ENCODE data around the gene RRP15. TPM values are rescaled to one million over a fixed set of nuclear protein-coding genes. Genes with fewer than 3 reads are reported as not detected.

The RRP15 gene
- total RNA-seq, 1 experiment from 2014 or later: 15.2 TPM

DNA sequence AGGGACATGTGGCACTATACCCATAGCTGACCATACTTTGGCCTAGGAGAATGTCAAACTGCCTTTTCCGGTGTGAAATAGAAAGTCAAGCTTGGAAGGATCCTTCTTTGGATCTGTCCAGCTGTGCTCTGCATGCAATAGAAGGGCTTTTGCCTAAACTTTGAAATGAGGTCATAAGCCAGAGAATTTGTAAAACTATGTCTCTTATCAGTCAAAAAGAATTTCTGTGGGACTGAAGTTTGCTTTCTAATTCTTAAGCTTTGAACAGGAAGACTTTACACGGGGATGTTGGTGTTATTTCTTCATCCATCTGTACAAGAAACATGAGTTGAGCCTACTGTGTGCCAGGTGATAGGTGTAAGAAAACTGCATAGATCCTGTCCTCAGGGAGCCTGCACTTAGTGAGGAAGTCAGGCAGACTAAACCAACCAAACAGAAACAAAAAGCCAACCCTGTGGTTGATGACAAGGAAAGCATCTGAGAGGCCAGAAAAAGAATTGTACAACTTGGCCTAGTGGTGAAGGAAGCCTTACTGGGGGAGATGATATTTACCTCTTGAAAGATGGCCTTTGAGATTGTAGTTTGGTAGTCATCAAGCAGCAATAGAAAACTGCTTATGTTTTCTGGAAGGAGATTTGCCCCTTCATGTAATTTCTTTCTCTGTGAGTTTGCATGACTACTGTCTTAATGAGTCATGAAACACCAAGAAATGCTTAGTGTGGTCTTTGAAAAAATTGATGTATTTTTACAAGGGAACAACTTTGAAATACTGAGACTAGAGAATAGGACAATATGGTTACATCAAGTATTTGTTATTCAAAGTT, 84.8 kb downstream of the RRP15 start:
- no peak overlapping the region for H3K9ac ChIP-seq (ENCODE audit: low read length)
- H3K79me2 ChIP-seq (ENCODE audit: low read length): no peaks in the 10 kb centered on the region
- no peaks in the 10 kb centered on the region for H3K9me3 ChIP-seq (ENCODE audit: low read length)
- DNase-seq: no peak
- no peaks in the 10 kb centered on the region for H3K4me1 ChIP-seq (ENCODE audit: low read length)
- no peaks in the 10 kb centered on the region for H3K27me3 ChIP-seq (ENCODE audit: low read length)
- no peak overlapping the region for H2AFZ ChIP-seq (ENCODE audit: low read length)
- H3K36me3 ChIP-seq (ENCODE audit: insufficient read depth, low read length): no peaks in the 10 kb centered on the region
- no peaks in the 10 kb centered on the region for H3K9me2 ChIP-seq (replicated peaks; ENCODE audit: insufficient read depth, low read length)
- no peak overlapping the region for H3K4me3 ChIP-seq (ENCODE audit: low read length)
- H3K4me2 ChIP-seq (ENCODE audit: low read depth, low read length, poor library complexity, severe bottlenecking): no peak overlapping the region
- no peak overlapping the region for H3K27ac ChIP-seq (ENCODE audit: low read length)
- no peaks in the 10 kb centered on the region for H4K20me1 ChIP-seq (ENCODE audit: insufficient read depth, low read depth, low read length)

DNA sequence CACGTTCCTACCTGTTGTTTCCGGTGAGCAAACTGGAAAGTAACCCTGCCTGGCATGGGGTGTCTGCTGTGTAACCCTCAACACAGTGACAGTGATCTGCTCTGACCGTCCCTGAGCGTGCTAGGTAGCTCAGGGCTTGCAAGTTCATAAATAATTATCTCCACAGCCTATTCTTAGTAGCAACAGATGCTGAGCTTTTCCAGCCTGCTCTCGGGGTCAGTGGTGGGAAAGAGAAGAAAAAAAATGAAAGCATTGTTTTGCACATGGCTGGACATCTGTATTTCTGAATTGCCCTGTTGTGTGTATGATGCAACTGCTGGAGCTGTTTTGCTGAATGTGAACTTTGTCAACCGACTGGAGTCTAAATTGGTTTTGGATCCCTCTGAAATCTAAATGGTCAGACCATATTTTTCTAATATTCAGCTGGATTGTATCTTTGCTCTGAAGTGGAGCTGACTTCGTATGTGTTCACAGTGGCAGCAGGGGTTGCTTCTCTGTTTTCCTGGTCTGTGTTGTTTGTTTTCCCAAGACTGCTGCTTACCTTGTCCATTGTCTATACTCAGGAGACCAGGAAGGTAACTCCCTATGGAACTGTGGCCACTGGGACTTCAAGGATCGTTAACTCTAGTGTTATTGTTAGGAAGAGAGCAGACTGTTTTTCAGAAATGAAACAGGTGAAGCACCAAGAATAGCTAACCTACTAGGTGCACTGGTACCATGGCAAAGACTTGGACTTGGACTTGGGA, 87.0 kb downstream of the RRP15 start:
- Histone ChIP-seq H3K9ac (ENCODE audit: low read length) (no peak overlapping the region), H2AFZ (ENCODE audit: low read length) (no peak overlapping the region), H3K27me3 (ENCODE audit: low read length) (no peaks in the 10 kb centered on the region), H3K9me2 (replicated peaks; ENCODE audit: insufficient read depth, low read length) (no peaks in the 10 kb centered on the region), H3K4me1 (ENCODE audit: low read length) (no peaks in the 10 kb centered on the region), H3K36me3 (ENCODE audit: insufficient read depth, low read length) (no peaks in the 10 kb centered on the region), H3K4me3 (ENCODE audit: low read length) (no peak overlapping the region), H3K27ac (ENCODE audit: low read length) (no peak overlapping the region), H3K9me3 (ENCODE audit: low read length) (no peaks in the 10 kb centered on the region), H3K79me2 (ENCODE audit: low read length) (no peaks in the 10 kb centered on the region), H4K20me1 (ENCODE audit: insufficient read depth, low read depth, low read length) (no peaks in the 10 kb centered on the region), H3K4me2 (ENCODE audit: low read depth, low read length, poor library complexity, severe bottlenecking) (no peak overlapping the region)
- no peak for DNase-seq

DNA sequence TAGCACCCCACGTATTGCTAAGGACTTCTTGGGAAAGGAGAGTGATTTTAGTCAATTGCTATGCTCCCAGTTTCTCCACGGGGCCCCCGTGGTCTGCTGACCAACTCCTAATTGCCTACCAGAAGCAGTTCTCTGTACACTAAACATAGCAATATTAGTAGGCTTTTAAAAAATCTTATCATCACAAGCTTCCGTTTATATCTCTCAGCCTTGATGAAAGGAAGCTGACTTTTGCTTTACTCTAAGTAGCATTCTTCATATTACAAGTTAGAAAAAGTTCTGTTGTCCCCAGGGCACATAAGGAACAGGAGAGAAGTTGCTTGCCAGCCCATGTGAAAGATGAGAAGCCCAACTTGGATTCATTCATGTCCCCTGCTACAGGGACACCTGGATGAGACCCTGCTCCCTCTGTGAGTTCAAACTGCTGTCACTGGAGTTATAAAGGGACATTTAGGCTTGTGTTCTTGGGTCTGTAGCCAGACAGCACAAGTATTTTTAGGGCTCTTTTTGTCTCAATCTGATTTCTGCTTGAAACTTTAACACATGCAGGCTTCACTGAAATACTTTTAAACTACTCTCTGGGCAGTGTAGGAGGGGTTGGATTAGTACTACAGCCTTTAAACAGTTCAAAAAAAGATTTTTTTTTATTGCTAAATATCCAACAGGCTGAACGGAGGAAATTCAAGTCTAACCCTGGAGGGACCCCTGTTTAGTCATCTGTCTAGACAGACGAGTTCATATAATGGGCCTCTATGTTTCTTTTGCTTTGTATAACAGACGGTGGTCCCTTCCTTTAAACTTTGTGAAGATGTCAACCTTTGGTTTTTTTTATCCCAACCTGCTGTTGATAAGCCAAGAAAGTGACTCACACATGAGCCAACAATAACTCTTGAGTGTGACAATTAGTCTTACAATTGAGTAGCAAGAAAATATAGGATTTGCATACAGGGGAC, 89.6 kb downstream of the RRP15 start:
- Histone ChIP-seq H4K20me1 (ENCODE audit: insufficient read depth, low read depth, low read length) (no peaks in the 10 kb centered on the region), H3K9me2 (replicated peaks; ENCODE audit: insufficient read depth, low read length) (no peaks in the 10 kb centered on the region), H3K27me3 (ENCODE audit: low read length) (no peaks in the 10 kb centered on the region), H3K79me2 (ENCODE audit: low read length) (no peaks in the 10 kb centered on the region), H3K27ac (ENCODE audit: low read length) (no peak overlapping the region), H3K4me3 (ENCODE audit: low read length) (no peak overlapping the region), H3K36me3 (ENCODE audit: insufficient read depth, low read length) (no peaks in the 10 kb centered on the region), H3K9ac (ENCODE audit: low read length) (no peak overlapping the region), H2AFZ (ENCODE audit: low read length) (no peak overlapping the region), H3K4me2 (ENCODE audit: low read depth, low read length, poor library complexity, severe bottlenecking) (no peak overlapping the region), H3K9me3 (ENCODE audit: low read length) (no peaks in the 10 kb centered on the region), H3K4me1 (ENCODE audit: low read length) (no peaks in the 10 kb centered on the region)
- no peak for DNase-seq

DNA sequence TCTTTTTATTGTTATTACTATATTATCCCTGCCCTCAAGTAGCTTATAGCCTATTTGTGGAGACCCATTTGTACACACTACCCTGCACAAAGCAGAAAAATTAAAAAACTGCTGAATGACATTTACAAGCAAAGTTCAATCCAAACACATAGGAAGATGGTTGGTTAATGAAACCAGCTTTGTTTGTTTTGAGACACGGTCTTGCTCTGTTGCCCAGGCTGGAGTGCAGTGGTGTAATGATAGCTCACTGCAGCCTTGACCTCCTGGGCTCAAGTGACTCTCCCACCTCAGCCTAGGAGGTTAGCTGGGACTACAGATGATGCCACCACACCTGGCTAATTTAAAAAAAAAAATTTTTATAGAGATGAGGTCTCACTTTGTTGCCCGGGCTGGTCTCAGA, 91.6 kb downstream of the RRP15 start:
- Histone ChIP-seq H3K9me2 (replicated peaks; ENCODE audit: insufficient read depth, low read length) (no peaks in the 10 kb centered on the region), H3K79me2 (ENCODE audit: low read length) (no peaks in the 10 kb centered on the region), H3K4me2 (ENCODE audit: low read depth, low read length, poor library complexity, severe bottlenecking) (no peak overlapping the region), H3K9me3 (ENCODE audit: low read length) (no peaks in the 10 kb centered on the region), H3K9ac (ENCODE audit: low read length) (no peak overlapping the region), H3K27me3 (ENCODE audit: low read length) (no peaks in the 10 kb centered on the region), H3K27ac (ENCODE audit: low read length) (no peak overlapping the region), H4K20me1 (ENCODE audit: insufficient read depth, low read depth, low read length) (no peaks in the 10 kb centered on the region), H3K4me3 (ENCODE audit: low read length) (no peak overlapping the region), H3K36me3 (ENCODE audit: insufficient read depth, low read length) (no peaks in the 10 kb centered on the region), H2AFZ (ENCODE audit: low read length) (no peak overlapping the region), H3K4me1 (ENCODE audit: low read length) (no peaks in the 10 kb centered on the region)
- DNase-seq: no peak

DNA sequence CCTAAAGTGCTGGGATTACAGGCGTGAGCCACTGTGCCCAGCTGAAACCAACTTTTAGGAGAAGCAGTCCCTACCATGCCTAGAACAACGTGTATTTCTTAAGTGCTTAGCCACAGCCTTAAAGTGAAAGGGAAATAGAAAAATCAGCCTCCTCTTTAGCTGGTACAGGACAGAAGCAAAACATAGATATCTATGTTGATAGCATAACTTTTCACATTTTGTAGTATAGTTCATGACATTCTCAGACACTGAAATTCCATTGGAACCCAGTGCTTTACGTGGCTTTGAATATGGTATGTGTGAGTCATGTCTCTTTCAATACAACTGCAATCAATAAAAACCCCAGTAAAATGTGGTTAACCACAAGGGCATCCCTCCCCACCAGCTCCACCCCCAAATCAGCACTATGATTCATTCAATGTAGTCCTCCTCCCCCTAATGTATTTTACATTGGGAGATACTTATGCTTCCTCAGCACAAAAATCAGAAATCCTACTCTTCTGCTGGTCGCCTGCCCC, 92.1 kb downstream of the RRP15 start:
- no peaks in the 10 kb centered on the region for H3K9me3 ChIP-seq (ENCODE audit: low read length)
- no peak overlapping the region for H3K9ac ChIP-seq (ENCODE audit: low read length)
- no peak overlapping the region for H3K27ac ChIP-seq (ENCODE audit: low read length)
- H3K9me2 ChIP-seq (replicated peaks; ENCODE audit: insufficient read depth, low read length): no peaks in the 10 kb centered on the region
- H2AFZ ChIP-seq (ENCODE audit: low read length): no peak overlapping the region
- H3K4me3 ChIP-seq (ENCODE audit: low read length): no peak overlapping the region
- H3K4me1 ChIP-seq (ENCODE audit: low read length): no peaks in the 10 kb centered on the region
- no peaks in the 10 kb centered on the region for H3K27me3 ChIP-seq (ENCODE audit: low read length)
- no peak for DNase-seq
- no peaks in the 10 kb centered on the region for H3K79me2 ChIP-seq (ENCODE audit: low read length)
- no peaks in the 10 kb centered on the region for H4K20me1 ChIP-seq (ENCODE audit: insufficient read depth, low read depth, low read length)
- no peaks in the 10 kb centered on the region for H3K36me3 ChIP-seq (ENCODE audit: insufficient read depth, low read length)
- H3K4me2 ChIP-seq (ENCODE audit: low read depth, low read length, poor library complexity, severe bottlenecking): no peak overlapping the region

DNA sequence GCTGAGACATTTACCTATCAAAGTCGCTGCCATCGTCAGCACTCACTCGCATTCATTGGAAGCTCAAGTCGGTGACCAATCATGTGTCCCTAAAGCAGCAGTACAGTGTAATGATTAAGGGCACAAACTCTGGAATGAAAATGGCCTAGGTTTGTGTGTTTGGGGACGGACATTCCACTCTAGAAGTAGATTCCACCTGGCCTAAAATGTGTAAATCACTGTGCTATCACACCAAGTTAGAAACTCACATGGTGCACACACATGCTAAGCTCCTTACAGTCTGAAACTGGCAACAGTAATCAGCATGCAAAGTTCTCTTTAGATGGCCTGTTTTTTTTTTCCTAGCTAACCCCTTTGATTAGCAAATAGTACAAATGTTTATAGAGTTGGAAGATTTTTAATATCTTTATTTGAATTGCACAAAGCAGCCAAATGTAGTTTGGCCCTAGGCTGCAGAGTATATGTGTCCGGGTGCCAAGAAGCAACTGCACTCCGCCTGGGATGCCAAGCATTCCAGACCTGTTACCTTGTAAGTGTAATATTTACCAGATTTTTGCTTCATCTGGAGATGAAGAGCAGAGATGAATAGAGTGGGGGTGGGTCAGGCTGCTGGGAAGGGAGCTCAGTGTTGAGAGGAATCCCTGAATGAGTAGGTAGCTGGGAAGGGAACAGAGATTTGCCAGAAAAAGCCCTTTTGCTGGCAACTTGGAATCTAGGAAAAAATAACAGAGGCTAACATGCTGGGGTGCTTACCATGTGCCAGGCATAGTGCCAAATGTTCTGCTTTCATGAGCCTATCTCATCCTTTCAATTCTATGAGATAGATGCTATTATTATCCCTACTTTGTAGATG, 95.3 kb downstream of the RRP15 start:
- H4K20me1 ChIP-seq (ENCODE audit: insufficient read depth, low read depth, low read length): 0 out of 2 replicates have a peak, but pooled peaks cover 3% of the 10 kb centered on the region
- no peaks in the 10 kb centered on the region for H3K36me3 ChIP-seq (ENCODE audit: insufficient read depth, low read length)
- no peak overlapping the region for H3K27ac ChIP-seq (ENCODE audit: low read length)
- H3K4me3 ChIP-seq (ENCODE audit: low read length): no peak overlapping the region
- no peak overlapping the region for H3K9ac ChIP-seq (ENCODE audit: low read length)
- H3K4me2 ChIP-seq (ENCODE audit: low read depth, low read length, poor library complexity, severe bottlenecking): no peak overlapping the region
- H3K4me1 ChIP-seq (ENCODE audit: low read length): no peaks in the 10 kb centered on the region
- H3K9me3 ChIP-seq (ENCODE audit: low read length): no peaks in the 10 kb centered on the region
- no peak for DNase-seq
- H3K27me3 ChIP-seq (ENCODE audit: low read length): no peaks in the 10 kb centered on the region
- no peaks in the 10 kb centered on the region for H3K79me2 ChIP-seq (ENCODE audit: low read length)
- no peak overlapping the region for H2AFZ ChIP-seq (ENCODE audit: low read length)
- H3K9me2 ChIP-seq (replicated peaks; ENCODE audit: insufficient read depth, low read length): no peaks in the 10 kb centered on the region

DNA sequence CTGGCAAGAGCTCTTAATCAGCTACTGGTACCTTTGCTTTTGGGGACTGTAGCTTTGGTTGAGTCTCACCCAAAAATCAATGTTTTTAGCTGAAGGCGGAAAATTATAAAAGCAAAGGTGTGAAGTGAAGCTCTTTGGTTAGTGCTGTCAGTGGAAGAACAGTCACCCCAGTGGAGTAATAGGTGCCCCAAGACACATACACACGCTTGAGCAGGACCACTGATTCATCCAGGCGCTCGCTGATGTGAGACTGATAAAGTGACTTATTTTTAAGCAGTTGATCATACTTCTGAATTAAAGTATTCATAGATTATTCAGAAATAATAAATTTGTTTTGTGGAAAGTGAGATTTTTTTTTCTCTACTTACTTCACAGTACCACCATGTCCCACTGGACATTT, 97.2 kb downstream of the RRP15 start:
- Histone ChIP-seq H2AFZ (ENCODE audit: low read length) (no peak overlapping the region), H3K4me2 (ENCODE audit: low read depth, low read length, poor library complexity, severe bottlenecking) (no peak overlapping the region), H3K9ac (ENCODE audit: low read length) (no peak overlapping the region), H3K27ac (ENCODE audit: low read length) (no peak overlapping the region), H3K9me2 (replicated peaks; ENCODE audit: insufficient read depth, low read length) (no peaks in the 10 kb centered on the region), H4K20me1 (ENCODE audit: insufficient read depth, low read depth, low read length) (0 out of 2 replicates have a peak, but pooled peaks cover 3% of the 10 kb centered on the region), H3K79me2 (ENCODE audit: low read length) (no peaks in the 10 kb centered on the region), H3K4me3 (ENCODE audit: low read length) (no peak overlapping the region), H3K27me3 (ENCODE audit: low read length) (no peaks in the 10 kb centered on the region), H3K4me1 (ENCODE audit: low read length) (no peaks in the 10 kb centered on the region), H3K9me3 (ENCODE audit: low read length) (no peaks in the 10 kb centered on the region), H3K36me3 (ENCODE audit: insufficient read depth, low read length) (no peaks in the 10 kb centered on the region)
- no peak for DNase-seq
